ENCODE results near the gene CARD8. TPM values are rescaled to one million over a fixed set of nuclear protein-coding genes. Genes with fewer than 3 reads are reported as not detected.

Gene CARD8
- total RNA-seq, 1 donor from 2014 or later: 12.6 TPM

DNA sequence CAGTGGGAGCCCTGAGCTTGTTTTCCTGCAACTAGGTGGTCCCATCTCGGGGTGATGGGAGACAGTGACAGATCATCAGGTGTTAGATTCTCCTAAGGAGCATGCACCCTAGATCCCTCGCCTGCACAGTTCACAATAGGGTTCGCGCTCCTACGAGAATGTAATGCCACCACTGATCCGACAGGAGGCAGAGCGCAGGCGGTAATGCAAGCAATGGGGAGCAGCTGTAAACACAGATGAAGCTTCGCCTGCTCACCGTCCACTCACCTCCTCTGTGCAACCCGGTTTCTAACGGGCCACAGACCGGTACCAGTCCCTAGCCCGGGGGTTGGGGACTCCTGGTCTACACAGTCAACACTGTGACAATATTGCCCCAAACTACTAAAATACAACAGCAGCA, 38.8 kb downstream of the CARD8 start:
- no peak for DNase-seq (ENCODE audit: low spot score in 2 of 2)

DNA sequence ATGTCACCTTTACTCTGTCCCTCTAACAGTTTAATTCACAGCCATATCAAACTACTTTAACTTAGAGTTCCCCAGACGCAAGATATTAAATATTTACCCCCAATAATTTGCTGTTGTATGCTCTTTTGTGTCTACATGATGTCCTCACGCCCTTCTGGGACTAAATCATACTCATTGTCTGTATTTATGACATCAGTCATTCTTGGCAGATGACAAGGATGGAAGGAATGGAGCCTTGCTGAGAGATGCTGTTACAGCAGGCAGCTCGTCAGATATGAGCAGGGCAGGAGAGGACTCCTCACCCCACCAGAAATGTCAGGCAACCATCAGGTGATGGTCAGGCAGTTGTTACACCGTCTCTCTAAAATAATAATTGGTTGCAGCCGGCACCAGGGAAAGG, 41.8 kb downstream of the CARD8 start:
- DNase-seq (ENCODE audit: low spot score in 2 of 2) (no peak), FAIRE-seq (no peak)

More for the DNA sequence above, 38.8 kb downstream of the CARD8 start:
- FAIRE-seq: no peak

DNA sequence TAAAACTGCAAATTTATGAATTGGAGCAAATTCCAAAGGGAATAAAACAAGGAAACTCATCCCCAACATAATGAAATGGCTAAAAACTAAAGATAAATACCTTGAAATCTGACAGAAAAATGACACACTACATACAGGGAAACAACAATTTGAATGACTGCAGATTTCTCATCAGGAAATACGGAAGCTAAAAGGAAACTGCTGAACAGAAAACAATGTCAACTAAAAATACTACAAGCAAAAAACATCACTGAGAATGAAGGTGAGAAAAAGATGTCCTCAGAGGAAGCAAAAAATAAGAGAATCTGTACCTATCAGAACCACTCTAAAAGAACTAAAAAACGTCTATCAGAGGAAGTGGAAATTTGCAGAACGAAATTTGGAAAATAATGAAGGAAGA, 45.7 kb downstream of the CARD8 start:
- DNase-seq (ENCODE audit: low spot score in 2 of 2) (no peak), FAIRE-seq (no peak)

DNA sequence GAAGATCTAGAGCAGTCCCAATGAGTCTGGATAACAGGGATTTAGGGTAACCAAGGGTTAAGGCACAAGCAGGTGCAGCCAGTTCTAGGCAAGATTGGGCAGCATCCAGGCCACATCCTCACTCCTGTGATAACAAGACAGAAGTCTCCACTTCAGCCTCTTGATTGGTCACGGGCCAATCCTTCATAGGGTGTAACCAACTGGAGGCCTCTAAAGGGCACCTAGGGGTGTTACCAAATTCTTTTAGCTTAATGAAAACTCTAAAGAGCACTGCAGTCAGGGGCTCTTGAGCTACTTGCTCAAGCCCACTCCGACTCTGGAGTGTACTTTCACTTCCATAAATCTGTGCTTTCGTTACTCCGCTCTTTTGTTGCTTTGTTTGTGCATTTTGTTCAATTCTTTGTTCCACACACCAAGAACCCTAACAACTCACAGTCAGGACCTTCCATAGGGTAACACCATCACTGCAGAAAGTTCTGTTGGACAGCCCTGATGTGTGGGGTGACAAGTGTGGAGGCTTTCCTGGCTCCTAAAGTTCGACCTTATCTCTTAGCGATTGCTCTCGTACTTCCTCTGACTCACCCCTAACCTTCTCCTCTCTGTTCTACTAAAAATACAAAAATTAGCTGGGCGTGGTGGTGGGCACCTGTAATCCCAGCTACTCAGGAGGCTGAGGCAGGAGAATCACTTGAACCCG, 49.2 kb downstream of the CARD8 start:
- DNase-seq (ENCODE audit: low spot score in 2 of 2) (no peak), FAIRE-seq (no peak)

DNA sequence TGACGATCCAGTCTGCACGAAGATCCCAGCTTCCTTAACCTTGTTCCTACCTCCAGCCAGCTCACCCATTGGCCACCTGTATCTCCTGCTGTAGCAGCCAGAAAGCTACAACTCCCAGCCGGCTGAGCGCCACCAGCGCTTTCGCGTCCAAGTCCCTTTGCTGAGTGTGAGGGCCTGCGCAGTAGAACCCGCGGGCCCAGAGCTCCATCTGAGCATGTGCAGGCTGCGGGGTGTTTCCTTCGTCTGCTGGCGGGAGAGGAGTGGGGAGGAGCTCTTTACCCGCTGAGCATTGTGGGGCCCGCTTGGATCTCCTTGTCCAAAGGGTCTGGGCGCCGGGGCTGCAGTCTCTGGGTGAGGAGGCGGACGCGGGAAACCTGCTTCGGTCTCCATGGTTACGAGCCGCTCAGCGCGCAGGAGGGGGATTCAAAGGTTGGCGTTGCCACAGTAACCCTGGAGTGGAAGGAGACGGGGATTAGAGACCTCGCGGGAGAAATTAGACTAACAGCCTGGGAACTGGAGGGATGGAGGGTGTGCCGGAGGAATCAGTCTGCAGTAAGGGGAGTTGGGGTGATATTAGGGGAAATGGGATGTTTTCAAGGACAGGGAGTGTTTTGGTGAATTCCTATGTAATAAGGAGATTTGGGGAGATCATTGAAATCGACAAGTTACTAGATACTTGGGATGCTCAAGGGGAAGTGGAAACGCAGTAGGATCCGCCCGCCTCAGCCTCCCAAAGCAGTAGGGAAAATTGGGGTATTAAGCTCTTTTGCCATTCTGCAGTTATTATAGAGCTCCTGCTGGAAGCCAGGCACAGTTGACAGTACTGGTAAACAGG, 51.7 kb downstream of the CARD8 start:
- FAIRE-seq: no peak
- peak; percentile 80 to 90 for DNase-seq (ENCODE audit: low spot score in 2 of 2)

DNA sequence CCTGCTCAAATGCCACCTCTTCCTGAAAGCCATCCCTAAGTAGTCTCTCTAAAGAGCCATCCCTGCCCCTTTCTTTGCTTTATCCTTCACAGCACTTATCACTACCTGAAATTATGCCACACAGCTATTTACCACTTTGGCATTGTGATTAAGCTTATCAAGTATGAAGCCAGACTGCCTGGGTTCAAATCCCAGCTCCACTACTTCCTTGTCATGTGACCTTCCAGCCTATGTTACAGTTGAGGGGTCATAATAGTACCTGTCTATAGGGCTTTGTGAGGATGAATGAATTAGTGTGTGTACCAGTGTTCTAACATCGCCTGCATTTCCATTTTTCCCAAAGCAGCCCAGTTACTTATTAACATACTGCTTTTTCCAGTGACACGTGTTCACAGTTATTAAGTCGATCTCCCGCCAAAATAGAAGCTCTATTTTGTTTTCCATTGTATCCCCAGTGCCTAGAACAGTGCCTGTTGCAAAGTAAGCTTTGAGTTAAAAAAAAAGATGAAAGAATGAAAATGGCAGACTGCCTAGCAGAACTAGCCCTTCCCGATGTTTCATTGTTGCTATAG, 52.4 kb downstream of the CARD8 start:
- no peak for FAIRE-seq
- DNase-seq (ENCODE audit: low spot score in 2 of 2): no peak

DNA sequence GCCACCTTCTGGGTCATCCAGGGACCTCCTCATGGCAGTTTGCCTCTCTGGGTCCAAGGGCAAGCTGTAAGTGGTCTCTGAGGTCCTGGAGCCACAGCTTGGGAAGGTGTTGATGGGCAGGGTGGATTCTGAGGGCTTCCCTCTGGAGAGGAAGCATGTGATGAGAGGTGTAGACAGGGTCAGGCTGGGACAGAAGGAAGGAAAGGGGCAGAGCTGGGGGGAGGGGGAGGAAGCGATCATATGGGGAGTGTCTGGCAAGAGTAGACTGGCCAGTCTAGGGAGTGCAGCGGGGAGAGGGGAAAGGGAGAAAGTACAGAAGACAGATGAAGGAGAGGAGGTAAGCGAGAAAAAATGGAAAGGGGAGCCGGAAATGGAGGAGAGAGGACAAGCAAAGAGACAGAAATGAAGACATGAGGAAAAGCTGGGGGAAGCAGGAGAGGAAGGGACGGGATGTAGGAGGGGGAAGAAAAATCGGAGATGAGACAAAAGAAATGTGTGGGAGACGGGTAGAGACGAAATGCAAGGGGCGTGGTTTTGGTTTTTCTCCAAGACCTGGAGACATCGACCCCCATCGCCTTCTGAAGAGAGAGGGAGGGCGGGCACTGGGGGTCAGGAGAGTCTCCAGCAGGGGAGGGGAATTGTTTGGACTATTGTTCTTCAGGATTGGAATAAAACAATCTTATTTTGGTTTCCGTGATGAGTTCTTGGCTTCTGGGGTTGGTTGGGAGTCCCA, 58.6 kb downstream of the CARD8 start:
- no peak for DNase-seq (ENCODE audit: low spot score in 2 of 2)

DNA sequence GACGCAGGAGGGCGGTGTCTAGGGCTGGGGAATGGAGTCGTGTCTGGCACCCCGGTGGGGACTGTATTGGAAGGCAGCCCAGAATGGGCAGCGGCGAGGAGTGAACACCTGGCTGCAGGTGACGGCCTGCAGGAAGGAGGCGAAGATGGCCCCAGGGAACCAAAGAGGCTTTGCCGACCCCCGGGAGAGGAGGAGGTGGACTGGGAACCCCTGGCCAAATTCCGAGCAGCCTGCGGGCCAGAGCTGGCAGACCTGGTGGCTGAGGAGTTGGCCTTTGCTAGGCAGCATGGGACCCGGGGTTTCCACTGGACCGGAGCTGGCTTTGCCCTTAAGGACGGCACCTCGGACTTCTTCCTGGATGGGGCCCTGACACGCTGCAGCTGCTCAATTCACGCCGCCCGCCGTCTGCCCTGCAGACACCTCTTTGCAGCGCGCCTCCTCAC, 59.4 kb downstream of the CARD8 start:
- FAIRE-seq (no peak), DNase-seq (ENCODE audit: low spot score in 2 of 2) (no peak)

More for the DNA sequence above, 58.6 kb downstream of the CARD8 start:
- FAIRE-seq: no peak

DNA sequence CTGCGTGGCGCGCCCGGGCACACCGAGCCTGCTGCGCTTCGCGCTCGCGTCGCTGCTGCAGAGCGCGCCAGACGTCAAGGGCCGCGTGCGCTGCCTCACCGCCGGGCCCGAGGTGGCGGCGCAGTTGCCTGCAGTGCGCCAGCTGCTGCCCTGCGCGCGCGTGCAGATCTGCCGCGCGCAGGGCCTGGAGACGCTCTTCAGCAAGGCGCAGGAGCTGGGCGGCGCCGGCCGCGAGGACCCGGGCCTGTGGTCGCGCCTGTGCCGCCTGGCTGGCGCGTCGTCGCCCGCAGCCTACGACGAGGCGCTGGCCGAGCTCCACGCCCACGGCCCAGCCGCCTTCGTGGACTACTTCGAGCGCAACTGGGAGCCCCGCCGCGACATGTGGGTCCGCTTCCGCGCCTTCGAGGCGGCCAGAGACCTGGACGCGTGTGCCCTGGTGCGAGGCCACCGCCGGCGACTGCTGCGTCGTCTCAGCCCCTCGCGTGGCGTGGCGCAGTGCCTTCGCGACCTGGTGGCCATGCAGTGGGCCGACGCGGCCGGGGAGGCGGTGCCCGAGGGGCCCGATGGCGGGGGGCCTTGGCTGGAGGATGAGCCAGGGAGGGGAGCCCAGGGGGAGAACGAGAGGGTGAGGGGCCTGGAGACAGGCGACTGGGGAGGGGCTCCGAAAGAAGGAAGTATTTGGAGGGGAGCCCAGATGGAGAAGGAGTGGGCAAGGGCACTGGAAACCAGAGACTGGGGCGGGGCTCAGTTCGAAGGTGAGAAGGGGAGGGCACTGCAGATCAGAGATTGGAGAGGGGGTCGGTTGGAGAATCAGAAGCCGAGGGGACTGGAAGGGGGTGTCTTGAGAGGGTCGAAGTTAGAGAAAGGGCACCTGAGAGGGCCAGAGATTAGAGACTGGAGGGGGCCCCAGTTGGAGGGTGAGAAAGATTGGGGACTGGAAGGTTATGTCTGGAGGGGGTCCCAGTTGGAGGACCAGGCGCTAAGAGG, 60.6 kb downstream of the CARD8 start:
- DNase-seq (ENCODE audit: low spot score in 2 of 2): no peak
- no peak for FAIRE-seq

DNA sequence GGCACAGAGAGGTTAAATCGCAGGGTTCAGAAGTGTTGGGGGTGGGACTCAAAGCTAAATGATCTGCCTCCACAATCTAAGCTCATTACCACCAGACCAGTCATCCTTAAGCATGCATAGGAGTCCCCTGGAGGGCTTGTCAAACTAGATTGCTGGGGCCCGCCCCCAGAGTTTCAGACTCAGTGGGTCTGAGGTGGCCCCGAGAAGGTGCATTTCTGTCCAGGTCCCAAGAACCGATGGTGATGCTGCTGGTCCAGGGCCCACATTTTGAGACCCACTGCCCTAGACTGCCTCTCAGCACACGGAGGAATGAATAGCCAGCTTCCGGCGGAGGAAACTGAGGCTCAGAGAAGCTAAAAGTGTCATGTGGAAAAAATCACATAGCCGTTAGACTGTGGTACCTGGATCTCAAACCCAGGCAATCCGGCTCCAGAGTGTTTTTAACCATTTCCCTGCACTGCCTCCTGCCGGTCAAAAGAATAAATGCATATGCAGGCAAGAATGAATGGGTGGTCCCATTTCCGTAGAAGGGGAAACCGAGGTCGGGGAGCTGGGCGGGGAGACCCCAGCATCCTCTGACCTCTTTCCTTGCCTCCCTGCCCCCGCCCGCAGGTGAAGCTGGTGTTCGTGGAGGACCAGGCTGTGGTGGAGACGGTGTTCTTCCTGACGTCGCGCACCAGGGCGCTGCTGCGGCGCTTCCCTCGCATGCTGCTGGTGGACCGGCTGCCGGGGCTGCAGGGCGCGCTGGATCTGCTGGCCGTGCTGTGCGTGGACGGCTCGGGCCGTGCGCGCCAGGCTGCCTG, 61.5 kb downstream of the CARD8 start:
- no peak for DNase-seq (ENCODE audit: low spot score in 2 of 2)
- FAIRE-seq: no peak

DNA sequence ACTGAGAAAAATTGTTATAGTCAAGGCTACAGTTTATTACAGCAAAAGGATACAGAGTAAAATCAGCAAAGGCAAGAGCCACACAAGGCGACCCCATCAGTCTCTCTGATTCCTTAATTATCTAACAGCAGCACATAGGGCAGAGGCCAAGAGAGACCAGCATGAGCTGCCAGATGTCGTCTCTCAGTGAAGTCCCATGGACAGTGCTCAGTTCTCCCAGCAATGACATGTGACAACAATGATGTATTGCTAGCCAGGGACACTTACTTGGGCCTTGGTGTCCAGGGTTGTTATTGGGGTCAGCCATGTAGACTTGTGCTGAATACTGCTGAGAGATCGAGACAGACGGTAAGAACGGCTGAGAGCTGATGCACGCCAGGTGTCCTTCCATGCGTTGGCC, 63.0 kb downstream of the CARD8 start:
- FAIRE-seq (no peak), DNase-seq (ENCODE audit: low spot score in 2 of 2) (peak in 1 of 2 donors; percentile 49)

DNA sequence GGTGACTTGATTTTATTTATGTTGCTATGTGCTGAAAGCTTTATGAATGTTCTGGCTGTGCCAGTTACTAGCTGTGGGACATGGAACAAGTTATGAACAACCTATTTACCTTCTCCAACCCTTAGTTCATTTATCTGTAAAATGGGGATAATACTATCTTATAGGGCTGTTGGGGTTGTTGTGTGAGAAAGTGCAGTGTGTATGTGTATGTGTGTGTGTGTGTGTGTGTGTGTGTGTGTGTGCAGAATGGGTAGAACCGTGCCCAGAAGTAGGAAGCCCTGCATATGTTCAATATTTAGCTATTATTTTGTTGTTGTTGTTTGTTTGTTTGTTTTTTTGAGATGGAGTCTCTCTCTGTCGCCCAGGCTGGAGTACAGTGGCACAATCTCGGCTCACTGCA, 64.8 kb downstream of the CARD8 start:
- FAIRE-seq: no peak

DNA sequence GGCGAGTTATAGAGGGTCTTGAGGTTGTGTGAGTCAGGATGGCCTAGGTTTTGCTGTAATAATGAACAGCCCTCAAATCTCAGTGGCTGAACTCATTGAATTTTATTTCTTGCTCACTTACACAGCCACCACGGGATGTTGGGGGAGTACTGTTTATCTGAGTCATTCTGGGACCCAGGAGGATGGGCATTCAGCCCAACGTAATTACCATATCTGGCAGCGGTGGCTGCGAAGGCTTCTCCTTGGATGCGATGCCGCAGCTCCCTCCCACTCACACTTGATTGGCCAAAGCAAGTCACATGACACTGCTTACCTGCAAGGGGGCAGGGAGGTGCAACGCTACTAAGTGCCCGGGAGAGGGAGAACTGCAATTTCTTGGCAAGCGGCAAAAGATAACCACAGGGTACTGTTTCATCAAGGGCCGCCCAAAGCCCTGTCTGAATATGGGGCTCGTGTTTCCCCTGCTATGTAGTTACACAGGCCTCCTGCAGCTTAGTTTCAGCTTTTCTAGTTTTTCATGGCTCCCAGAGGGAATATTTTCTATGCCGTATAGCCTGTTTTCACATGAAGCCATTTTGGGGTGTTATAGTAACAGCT, 65.3 kb downstream of the CARD8 start:
- DNase-seq (ENCODE audit: low spot score in 2 of 2) (peak; percentile 55 to 71), FAIRE-seq (no peak)

More for the DNA sequence above, 64.8 kb downstream of the CARD8 start:
- DNase-seq (ENCODE audit: low spot score in 2 of 2): no peak

DNA sequence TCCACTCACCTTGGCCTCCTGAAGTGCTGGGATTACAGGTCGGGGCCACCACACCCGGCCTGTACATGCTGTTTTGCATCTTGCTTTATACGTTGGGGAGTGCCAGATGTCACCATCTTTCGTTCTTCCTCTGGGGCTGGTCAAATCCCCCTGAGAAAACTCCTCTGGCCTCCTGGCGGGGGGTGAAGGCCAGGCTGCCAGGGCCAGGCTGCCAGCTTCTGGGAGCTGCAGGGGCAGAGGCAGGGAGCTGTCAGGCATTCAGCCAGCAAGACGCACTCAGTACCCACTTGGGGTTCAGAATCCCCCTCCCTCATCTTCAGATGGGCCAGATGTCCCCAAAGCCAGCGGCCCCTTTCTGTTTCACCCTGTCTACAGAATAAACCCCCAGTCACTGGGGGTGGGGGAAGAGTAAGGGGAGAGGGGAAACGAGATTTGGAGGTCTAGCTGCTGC, 69.1 kb downstream of the CARD8 start:
- FAIRE-seq: no peak

DNA sequence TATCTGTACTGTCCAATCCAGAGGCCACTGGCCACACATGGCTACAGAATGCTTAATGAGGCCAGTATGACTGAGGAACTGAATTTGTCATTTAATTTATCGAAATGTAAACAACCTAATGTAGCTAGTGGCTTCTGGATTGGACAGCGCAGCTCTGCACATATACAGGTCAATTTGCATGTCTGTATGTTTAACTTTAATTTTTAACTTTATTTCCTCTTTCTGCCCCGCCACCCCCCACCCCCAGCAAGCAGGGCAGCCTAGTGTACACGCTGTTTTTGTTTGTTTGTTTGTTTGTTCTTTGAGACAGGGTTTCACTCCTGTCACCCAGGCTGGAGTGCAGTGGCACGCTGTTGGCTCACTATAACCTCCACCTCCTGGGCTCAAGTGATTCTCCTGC, 69.7 kb downstream of the CARD8 start:
- DNase-seq (ENCODE audit: low spot score in 2 of 2): no peak
- FAIRE-seq: no peak

More for the DNA sequence above, 69.1 kb downstream of the CARD8 start:
- no peak for DNase-seq (ENCODE audit: low spot score in 2 of 2)

DNA sequence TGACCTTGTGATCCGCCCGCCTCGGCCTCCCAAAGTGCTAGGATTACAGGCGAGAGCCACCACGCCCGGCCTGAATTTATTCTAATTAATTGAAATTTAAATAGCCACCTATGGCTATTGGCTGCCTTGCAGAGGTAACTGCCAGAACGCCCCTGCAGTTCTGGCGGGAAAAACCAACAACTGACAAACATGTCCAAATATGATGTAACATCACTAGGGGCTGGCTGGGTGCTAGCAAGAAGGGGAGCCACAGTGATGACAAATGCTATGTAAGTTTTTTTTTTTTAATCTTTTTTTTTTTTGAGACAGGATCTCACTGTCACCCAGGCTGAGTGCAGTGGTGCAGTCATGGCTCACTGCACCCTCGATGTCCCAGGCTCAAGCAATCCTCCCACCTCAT, 72.4 kb downstream of the CARD8 start:
- no peak for DNase-seq (ENCODE audit: low spot score in 2 of 2)
- no peak for FAIRE-seq

DNA sequence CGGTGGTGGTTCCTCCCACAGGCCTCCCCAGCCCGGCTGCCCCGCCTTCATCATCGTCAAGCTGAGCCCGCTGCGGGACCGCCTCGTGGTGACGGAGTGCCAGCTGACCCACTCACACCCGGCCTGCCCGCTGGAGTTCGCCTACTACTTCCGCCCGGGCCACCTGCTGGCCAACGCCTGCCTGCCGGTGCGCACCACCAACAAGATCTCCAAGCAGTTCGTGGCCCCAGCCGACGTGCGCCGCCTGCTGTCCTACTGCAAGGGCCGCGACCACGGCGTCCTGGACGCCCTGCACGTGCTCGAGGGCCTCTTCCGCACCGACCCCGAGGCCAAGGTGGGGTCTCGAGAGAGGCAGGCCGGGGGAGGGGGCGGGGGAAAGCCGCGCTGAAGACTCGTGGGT, 73.3 kb downstream of the CARD8 start:
- FAIRE-seq: no peak
- no peak for DNase-seq (ENCODE audit: low spot score in 2 of 2)

DNA sequence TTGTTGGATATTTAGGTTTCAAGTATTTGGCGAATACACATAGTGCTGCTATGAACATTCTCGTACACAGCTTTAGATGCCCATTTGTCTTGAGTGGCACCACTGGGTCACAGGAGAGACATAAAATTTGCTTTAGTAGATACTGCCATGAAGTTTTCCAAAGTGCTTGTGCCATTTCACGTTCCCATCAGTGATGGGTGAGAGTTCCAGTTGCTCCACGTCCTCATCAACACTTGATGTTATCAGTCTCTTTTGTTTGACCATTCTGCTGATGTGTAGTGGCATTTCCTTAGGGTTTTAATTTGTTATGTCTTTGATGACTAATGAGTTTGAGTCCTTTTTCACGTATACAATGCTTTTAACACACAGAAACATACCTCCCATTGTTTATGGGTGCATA, 74.2 kb downstream of the CARD8 start:
- no peak for FAIRE-seq
- DNase-seq (ENCODE audit: low spot score in 2 of 2): no peak

Data from frontal cortex (tissue), 4 donors.